SK-MEL-5 (cell line): ENCODE measurements around the gene COMT. TPM values are rescaled to one million over a fixed set of nuclear protein-coding genes. Genes with fewer than 3 reads are reported as not detected.

Experiments
- DNase-seq: peaks from one replicate; pipeline ENCODE4 v3.0.0-alpha.2; 2016; ENCODE audit warnings: low read depth, low spot score
- in situ Hi-C: cut with HindIII; loops from 2 replicates; pipeline ENCODE4 v1.10.0; 2016; ENCODE audit warnings: low sequenced_read_pairs, high pct_unique_total_duplicates, low pct_unique_long_range_greater_than_20kb
- total RNA-seq: library from RNA; depleted of rRNA; stranded (reverse); fragments of >200 nt; shearing (Covaris generic); gene quantifications from 2 replicates; pipeline ENCODE4 v1.2.3, GENCODE V29; 2014

COMT gene
- total RNA-seq, 1 experiment from 2014 or later = 156 TPM

GRCh38 chr22:19937616-19938473, 3.7 kb upstream of the COMT start:
- no peak for DNase-seq
- in situ Hi-C loops = no loop called here

DNA sequence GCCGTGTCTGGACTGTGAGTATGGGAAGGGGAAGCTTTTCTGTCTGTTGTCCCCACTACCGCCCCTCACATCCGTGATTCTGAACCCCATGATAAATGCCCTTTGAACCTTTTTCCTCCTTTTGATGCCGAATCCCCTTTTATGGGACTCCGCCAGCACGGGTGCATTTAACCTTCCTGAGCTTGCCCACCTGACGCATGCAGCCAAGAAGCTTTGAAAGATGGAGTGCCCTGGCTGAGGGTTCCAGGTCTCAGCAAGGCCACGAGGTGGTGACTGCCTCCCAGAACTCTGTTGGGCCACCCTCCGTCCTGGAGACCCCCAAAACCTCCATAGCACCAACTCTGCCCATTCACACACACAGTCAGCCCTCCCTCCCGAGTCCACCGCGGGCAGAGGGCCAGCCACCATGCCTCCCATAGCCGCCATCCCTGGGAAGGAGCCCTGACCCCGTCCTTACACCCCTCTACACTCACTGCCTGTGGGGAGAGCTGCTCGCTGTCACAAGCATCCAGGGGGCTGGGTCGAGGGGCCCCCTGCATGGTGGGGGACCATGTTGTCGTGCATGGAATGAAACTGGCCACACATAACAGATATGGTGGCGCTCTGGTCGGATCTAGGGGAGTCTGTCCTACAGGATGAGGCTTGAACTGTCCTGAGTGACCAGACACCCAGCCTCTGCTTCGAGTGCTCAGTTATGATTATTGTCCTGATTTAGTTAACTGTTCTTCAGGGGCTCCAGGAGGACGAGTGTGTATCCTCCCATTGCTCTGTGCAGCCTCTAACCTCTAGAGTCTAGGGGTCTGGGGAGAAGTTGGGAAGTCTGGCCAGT, 822 bp upstream of the COMT start:
- in situ Hi-C loops = no loop called here

GRCh38 chr22:19942157-19943081, 847 bp downstream of the COMT start:
- in situ Hi-C loops = no loop called here

More for the DNA sequence above, 822 bp upstream of the COMT start:
- DNase-seq = no peak

DNA sequence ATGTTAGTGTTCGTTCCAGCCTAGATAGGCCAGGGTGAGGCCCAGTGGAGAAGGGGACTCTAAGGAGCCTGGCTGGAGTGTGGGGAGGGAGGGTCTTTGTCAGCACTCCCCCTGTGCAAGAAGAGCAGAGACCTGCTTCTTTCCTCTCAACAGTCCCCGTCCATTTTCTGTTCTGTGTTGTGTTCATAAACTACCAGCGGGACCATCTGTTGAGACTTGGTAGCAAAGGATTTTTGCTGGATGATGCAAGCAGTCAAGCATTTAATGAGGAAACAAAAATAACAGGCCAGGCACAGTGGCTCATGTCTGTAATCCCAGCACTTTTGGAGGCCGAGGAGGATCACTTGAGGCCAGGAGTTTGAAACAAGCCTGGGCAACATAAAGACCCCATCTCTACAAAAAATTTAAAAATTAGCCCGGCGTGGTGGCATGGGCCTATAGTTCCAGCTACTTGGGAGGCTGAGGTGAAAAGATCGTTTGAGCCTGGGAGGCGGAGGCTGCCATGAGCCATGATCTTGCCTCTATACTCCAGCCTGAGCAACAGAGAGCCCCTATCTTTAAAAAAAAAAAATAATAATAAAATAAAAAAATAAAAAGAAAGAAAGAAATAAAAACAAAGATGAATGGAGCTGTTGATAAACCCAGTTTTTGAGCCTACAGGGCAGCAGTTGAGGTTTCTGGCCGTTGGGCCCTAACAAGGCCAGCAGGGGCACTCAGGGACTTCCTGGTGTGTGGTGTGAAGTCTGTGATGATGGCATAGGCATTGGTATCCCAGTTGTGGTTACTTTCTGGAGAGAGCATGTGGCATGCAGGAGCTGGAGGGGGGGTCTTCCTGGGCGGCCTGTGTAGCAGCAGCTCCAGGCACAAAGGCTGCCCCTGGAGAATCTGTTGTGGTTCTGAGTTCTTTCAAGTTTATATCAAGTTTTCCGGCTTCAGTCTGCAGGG, 1.8 kb downstream of the COMT start:
- in situ Hi-C loops = no loop called here
- peak; percentile 61 for DNase-seq

More at GRCh38 chr22:19942157-19943081, 847 bp downstream of the COMT start:
- peak; percentile 74 for DNase-seq

DNA sequence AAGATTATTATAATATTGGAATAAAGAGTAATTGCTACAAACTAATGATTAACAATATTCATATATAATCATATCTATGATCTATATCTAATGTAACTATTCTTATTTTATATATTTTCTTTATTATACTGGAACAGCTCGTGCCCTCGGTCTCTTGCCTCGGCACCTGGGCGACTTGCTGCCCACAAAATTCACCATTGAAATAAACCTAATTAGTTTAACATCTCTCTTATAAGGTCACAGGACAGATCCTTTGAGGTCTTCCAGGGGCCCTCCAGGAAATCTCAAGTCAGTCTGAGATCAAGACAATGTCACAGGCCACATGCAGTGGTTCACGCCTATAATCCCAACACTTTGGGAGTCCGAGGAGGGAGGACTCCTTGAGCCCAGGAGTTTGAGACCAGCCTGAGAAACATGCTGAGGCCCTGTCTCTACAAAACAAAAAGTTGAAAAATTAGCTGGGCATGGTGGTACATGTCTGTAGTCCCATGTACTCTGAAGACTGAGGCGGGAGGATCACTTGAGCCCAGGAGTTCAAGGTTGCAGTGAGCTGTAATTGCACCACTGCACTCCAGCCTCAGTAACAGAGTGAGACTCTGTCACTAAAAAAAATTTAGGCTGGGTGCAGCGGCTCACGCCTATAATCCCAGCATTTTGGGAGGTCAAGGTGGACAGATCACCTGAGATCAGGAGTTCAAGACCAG, 6.6 kb downstream of the COMT start:
- no peak for DNase-seq

DNA sequence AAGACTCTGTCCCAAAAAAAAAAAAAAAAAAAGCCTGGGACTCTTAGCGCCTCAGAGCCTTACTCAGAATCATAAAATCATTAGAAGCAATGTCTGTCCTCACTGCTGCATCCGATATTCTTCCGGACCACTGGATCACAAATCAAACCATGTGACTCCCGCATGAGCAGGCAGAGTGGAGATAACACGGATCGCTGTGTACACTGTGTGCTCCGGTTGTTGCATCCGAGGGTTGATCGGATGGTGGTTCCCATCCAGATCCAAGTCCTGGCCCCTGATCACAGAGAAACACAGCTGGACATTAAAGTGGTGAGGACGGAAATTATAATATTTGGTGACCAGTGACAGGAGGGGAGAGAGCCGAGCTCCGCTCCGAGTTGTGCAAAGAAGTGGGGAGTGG, 9.8 kb downstream of the COMT start:
- peak; percentile 55 for DNase-seq
- in situ Hi-C loops = no loop called here

More for the DNA sequence above, 6.6 kb downstream of the COMT start:
- in situ Hi-C loops = no loop called here

DNA sequence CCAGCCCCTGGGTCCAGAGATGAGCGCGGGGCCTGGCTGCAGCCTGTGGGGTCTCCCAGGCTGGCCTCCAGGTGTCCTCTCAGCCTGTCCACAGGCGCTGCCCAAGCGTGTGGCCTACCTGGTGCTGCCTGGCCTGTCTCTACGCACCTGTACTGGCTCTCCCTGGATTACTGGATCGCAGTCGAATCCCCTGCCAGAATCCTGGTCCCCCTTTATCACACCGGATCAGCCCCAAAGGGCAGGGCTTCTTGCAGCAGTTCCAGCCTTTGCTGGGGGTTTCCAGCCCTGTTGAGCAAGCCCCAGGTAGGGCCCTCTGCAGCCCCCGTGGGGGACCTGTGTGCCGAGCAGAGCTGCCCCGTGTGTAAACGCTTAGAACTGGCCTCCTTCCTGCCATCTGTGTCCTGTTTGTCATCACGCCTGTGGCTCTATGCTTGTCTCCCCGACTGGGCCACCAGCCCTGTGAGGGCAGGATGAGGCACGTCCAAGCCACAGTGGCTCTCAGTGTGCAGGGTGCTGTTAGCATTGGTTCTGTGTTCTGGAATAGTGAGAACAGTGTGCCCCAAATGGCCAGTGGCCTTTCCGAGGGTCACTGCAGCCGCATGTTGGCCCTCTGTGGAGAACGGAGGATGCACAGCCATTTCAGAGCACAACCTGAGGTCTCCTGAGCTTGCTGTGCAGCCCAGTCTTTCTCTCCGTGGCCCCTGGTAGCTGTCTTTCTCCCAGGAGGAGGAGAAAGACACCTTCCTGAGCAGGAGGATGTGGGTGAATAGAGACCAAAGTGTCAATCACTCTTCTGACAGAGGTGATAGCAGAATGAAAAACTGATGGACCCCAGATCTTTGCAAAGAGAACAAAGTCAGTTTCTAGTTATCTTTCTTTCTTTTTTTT, 13.9 kb downstream of the COMT start:
- no peak for DNase-seq
- in situ Hi-C loops = no loop called here

DNA sequence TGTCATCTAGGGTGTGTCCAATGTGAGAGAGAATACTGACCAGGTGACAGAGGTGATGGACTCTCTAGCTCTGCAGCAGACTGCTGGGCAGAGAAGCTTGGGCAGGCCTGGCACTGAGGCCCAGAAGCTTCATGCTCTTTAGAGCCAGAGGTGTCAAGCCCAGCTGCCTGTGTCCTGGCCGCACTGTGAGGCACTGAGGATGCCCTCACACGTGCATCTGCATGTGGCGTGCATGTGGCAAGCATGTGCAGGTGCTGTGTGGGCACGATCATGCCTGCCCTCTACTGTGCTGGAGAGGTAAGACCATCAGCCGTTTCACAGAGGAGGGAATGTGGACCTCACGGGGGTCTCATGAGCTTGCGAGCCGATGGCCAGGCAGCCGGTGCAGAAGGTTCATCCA, 15.9 kb downstream of the COMT start:
- in situ Hi-C loops = no loop called here
- DNase-seq = no peak

- in situ Hi-C loops = no loop called here
- DNase-seq = no peak
Measured at GRCh38 chr22:19958083-19959042, 16.8 kb downstream of the COMT start.

DNA sequence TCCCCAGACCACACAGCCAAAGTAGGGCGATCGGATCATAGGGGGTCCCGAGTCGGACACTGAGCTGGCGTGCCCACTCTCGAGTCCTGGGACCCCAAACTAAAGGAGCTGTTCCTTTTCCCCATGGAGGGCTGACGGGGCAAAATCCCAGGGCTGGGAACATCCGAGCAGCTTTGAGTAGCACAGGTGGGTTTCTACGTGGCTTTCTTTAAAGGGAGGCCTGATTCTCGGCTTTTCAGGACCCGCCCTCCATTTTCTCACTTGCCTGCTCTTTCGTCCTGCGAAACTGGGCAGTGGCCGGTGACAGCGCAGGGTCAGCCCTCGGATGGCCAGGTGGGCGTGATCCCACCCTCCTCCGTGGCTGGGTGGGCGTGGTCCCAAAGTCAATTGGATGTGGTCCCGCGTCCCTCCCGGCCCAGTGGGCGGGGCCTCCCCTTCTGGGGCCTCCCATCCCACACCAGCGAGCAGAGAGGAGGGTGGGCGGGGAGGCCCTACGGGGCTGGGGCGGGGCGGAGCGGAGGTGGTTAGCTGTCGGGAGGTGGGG, 17.5 kb downstream of the COMT start:
- DNase-seq = peak; percentile 74

GRCh38 chr22:19959587-19960490, 18.3 kb downstream of the COMT start:
- in situ Hi-C loops = no loop called here
- DNase-seq = no peak

More for the DNA sequence above, 17.5 kb downstream of the COMT start:
- in situ Hi-C loops = no loop called here

DNA sequence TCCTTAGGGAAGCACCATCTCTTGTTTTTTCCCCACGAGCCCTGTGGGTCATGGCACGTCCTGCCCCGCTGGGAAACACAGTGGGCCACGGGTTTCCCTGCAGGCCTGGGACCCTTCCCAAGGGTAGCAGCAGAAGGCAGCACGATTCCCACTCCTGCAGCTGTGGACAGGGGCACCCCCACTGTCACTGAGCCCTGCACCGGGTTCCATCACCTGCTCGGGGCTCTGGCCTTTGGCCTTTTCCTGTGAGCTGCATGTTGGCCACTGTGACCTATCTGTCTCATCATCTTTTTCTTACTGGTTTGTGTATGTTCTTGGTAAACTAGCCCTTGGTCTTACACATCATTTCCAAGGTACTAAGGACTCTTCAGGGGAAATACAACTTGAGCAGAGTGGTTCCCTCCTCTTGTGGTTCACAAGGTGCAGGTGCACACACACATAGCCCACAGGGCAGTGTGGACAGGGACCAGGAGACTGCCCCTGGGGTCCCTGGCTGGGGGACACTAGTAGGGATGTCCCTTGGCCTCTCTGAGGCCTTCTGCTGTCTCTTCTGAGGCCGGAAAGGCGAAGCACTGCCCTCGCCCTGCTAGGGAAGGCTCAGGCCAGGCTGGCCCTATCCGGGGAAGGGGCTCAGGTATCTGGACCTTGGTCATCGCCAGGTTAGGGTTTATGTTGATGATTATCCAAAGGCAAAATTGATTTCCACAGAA, 19.1 kb downstream of the COMT start:
- no peak for DNase-seq
- in situ Hi-C loops = no loop called here
